ENCODE measurements around the gene NCAPH2. TPM values are rescaled to one million over a fixed set of nuclear protein-coding genes. Genes with fewer than 3 reads are reported as not detected.

Gene NCAPH2
- total and polyA plus RNA-seq, 9 of the 15 experiments (the other 6 are each of a cell fraction or from before 2014, with no cell fraction given) = 3.6 to 88.6 (median 32.4) TPM

- 0 out of 4 replicates have a peak, but pooled peaks of 1 of the 2 experiments have one; percentile 1 for TF ChIP-seq UBTF (IDR thresholded peaks at IDR 0.05; ENCODE audit: borderline replicate concordance in 1 of 2, low read depth in 2 of 2, low read length in 2 of 2)
- no peak for TF ChIP-seq SRSF1 (IDR thresholded peaks at IDR 0.05; ENCODE audit: low read depth, low read length)
- no peak for TF ChIP-seq YBX1 (IDR thresholded peaks at IDR 0.05)
- no peak for TF ChIP-seq PTTG1 (tag; IDR thresholded peaks at IDR 0.05; ENCODE audit: low read depth)
- TF ChIP-seq CREM (IDR thresholded peaks at IDR 0.05; ENCODE audit: low read depth) = no peak
- no peak for TF ChIP-seq ZKSCAN8 (CRISPR knock-in tag; IDR thresholded peaks at IDR 0.05)
- TF ChIP-seq PTBP1 (IDR thresholded peaks at IDR 0.05; ENCODE audit: low read depth, low read length) = 0 out of 2 replicates have a peak, but pooled peaks have one; percentile 19
- TF ChIP-seq EHMT2 (IDR thresholded peaks at IDR 0.05) = no peak
- TF ChIP-seq, protein P1, sequence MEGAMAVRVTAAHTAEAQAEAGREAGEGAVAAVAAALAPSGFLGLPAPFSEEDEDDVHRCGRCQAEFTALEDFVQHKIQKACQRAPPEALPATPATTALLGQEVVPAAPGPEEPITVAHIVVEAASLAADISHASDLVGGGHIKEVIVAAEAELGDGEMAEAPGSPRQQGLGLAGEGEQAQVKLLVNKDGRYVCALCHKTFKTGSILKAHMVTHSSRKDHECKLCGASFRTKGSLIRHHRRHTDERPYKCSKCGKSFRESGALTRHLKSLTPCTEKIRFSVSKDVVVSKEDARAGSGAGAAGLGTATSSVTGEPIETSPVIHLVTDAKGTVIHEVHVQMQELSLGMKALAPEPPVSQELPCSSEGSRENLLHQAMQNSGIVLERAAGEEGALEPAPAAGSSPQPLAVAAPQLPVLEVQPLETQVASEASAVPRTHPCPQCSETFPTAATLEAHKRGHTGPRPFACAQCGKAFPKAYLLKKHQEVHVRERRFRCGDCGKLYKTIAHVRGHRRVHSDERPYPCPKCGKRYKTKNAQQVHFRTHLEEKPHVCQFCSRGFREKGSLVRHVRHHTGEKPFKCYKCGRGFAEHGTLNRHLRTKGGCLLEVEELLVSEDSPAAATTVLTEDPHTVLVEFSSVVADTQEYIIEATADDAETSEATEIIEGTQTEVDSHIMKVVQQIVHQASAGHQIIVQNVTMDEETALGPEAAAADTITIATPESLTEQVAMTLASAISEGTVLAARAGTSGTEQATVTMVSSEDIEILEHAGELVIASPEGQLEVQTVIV (CRISPR knock-in tag; IDR thresholded peaks at IDR 0.05; ENCODE audit: borderline replicate concordance) = 0 out of 2 replicates have a peak, but pooled peaks have one; percentile 39
- TF ChIP-seq MCM7 (IDR thresholded peaks at IDR 0.05) = no peak
- TF ChIP-seq, protein P2, sequence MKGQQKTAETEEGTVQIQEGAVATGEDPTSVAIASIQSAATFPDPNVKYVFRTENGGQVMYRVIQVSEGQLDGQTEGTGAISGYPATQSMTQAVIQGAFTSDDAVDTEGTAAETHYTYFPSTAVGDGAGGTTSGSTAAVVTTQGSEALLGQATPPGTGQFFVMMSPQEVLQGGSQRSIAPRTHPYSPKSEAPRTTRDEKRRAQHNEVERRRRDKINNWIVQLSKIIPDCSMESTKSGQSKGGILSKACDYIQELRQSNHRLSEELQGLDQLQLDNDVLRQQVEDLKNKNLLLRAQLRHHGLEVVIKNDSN (CRISPR knock-in tag; IDR thresholded peaks at IDR 0.05) = peak; percentile 14; the same call in 1 of the 2 replicates
- TF ChIP-seq GABPB1 (CRISPR knock-in tag; IDR thresholded peaks at IDR 0.05) = no peak
- TF ChIP-seq ETV5 (CRISPR knock-in tag; IDR thresholded peaks at IDR 0.05; ENCODE audit: low read depth) = no peak
- TF ChIP-seq DNMT1 (IDR thresholded peaks at IDR 0.05) = no peak
- TF ChIP-seq NCOR1 (IDR thresholded peaks at IDR 0.05) = no peak
- peak; percentile 86 for TF ChIP-seq ZNF592 (IDR thresholded peaks at IDR 0.05)
- peak; percentile 42 for TF ChIP-seq CTBP1 (IDR thresholded peaks at IDR 0.05; ENCODE audit: borderline replicate concordance)
- TF ChIP-seq BHLHE40 (IDR thresholded peaks at IDR 0.05; ENCODE audit: low read length) = no peak
Observed at GRCh38 chr22:50526108-50526833, 18.2 kb downstream of the NCAPH2 start (continued).
